ENCODE results near the gene TAS2R41. TPM values are rescaled to one million over a fixed set of nuclear protein-coding genes. Genes with fewer than 3 reads are reported as not detected.

Gene TAS2R41
- total RNA-seq: not detected in 2 replicates

DNA sequence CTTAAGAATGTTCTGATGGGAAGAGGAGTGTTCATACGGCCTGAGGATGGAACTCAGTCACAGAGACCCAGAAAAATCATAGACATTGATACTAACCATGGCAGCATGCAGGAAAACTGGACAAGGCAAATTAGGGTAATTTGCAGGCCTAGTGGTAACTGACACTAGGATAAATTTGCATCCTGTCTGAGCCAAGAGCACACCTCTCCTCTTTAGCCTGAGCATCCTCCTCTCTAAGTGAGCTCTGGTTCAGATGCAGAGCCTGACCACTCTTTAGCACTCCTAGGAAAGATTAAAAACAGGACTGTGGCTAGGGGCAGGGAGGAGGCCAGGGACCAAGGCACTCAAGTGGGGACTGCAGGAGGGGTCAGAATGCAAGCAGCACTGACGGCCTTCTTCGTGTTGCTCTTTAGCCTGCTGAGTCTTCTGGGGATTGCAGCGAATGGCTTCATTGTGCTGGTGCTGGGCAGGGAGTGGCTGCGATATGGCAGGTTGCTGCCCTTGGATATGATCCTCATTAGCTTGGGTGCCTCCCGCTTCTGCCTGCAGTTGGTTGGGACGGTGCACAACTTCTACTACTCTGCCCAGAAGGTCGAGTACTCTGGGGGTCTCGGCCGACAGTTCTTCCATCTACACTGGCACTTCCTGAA lies at the start of gene TAS2R41:
TSS of gene TAS2R41 (plus strand) at position 373 of the 650 bp plus-strand sequence. CDS start at position 373, 0 bp downstream.

DNA sequence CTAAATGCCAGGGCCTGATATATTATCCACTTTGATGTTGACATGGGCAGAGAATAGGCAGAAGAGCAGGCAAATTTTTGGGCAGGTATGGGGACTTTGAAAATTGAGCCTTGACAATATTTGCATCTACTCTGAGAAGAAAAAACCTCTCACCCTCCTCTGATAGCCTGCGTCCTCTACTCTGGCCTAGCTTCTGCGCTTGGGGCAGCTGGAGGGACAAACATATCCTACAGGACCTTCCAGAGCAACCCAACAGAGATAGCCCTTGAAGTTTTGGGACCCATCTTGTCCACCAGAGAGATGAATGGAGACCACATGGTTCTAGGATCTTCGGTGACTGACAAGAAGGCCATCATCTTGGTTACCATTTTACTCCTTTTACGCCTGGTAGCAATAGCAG lies 34.5 kb upstream of the TAS2R41 start, which contains the start of gene TAS2R60:
TSS of gene TAS2R60 (plus strand) at position 301 of the 400 bp plus-strand sequence. CDS start at position 301, 0 bp downstream.

Other genes with a start within 250 kb of the TAS2R41 start
- gene GSTK1, start 214.4 kb upstream of the TAS2R41 start, total RNA-seq: 71.9 and 88.8 TPM in 2 replicates
- gene TMEM139, start 192.9 kb upstream of the TAS2R41 start, total RNA-seq: not detected in 2 replicates
- gene CASP2, start 189.5 kb upstream of the TAS2R41 start, total RNA-seq: 10.7 and 15.1 TPM in 2 replicates
- gene CLCN1, start 161.8 kb upstream of the TAS2R41 start, total RNA-seq: not detected in 2 replicates
- gene FAM131B, start 115.2 kb upstream of the TAS2R41 start, total RNA-seq: 1.2 and 3.1 TPM in 2 replicates
- gene ZYX, start 96.5 kb upstream of the TAS2R41 start, total RNA-seq: 18.0 and 24.7 TPM in 2 replicates
- gene EPHA1, start 69.0 kb upstream of the TAS2R41 start, total RNA-seq: 0.58 TPM in 1 of 2 replicates, not detected in the other
- gene TAS2R60, start 34.4 kb upstream of the TAS2R41 start, total RNA-seq: 0.28 TPM in 1 of 2 replicates, not detected in the other
- gene CTAGE15, start 93.9 kb downstream of the TAS2R41 start, total RNA-seq: 0.38 TPM in 1 of 2 replicates, not detected in the other
- gene TCAF2, start 143.1 kb downstream of the TAS2R41 start, total RNA-seq: 6.5 and 7.1 TPM in 2 replicates